Upper lobe of left lung (tissue), 6 donors: ENCODE results near the gene PDE9A. TPM values are rescaled to one million over a fixed set of nuclear protein-coding genes. Genes with fewer than 3 reads are reported as not detected.

Experiments
- ATAC-seq, 2 donors: fragments of 200-7000 bp; cut with Tn5 transposase; one replicate each; pipeline ENCODE4 v1.9.1; 2022; ENCODE audit warnings: mild to moderate bottlenecking in 2 of 2, moderate library complexity in 2 of 2; ENCODE audit not compliant: low FRiP score in 2 of 2
- DNase-seq, 2 donors: peaks; one replicate each; pipeline ENCODE4 v3.0.0-alpha.2; 2019 to 2020
- H3K27ac ChIP-seq, 4 donors: fragments of 200-600 bp; sonication (generic); one replicate each; pipeline ENCODE4 v1.5.1; 2016 to 2019
- H3K27me3 ChIP-seq, 4 donors: fragments of 200-600 bp; sonication (generic); one replicate each; pipeline ENCODE4 v1.5.1; 2017 to 2019
- H3K36me3 ChIP-seq, 4 donors: fragments of 200-600 bp; sonication (generic); one replicate each; pipeline ENCODE4 v1.5.1; 2016 to 2019
- H3K4me1 ChIP-seq, 4 donors: fragments of 200-600 bp; sonication (generic); one replicate each; pipeline ENCODE4 v1.5.1; 2018 to 2019
- H3K4me3 ChIP-seq, 4 donors: fragments of 200-600 bp; sonication (generic); one replicate each; pipeline ENCODE4 v1.5.1; 2017 to 2019; ENCODE audit warnings: mild to moderate bottlenecking in 2 of 4, moderate library complexity in 1 of 4
- H3K9me3 ChIP-seq, 4 donors: fragments of 200-600 bp; sonication (generic); one replicate each; pipeline ENCODE4 v1.5.1; 2018 to 2019
- CTCF ChIP-seq, 6 experiments: fragments of 450-650 bp in 4 of 6; fragments of 200-600 bp in 2 of 6; sonication (generic) in 2 of 6; IDR thresholded peaks; one replicate each; pipeline ENCODE4 v1.5.1; 2016 to 2019; ENCODE audit warnings: antibody characterized with exemption in 6 of 6
- EP300 ChIP-seq, 4 donors: sonication (generic); formaldehyde crosslinking; IDR thresholded peaks; one replicate each; pipeline ENCODE4 v1.5.1; 2017; ENCODE audit warnings: antibody characterized with exemption in 4 of 4, control low read depth in 2 of 4
- POLR2A ChIP-seq, 4 donors: fragments of 450-650 bp; IDR thresholded peaks; one replicate each; pipeline ENCODE4 v1.5.1; 2016 to 2017; ENCODE audit warnings: antibody characterized with exemption in 4 of 4, mild to moderate bottlenecking in 2 of 4
- POLR2AphosphoS5 ChIP-seq, 2 donors: sonication (generic); formaldehyde crosslinking; IDR thresholded peaks; one replicate each; pipeline ENCODE4 v1.5.1; 2017; ENCODE audit warnings: antibody characterized with exemption in 2 of 2
- WGBS, 2 donors: methylation state at CpG; one replicate each; pipeline ENCODE4 v1.1.5; 2017 to 2018; 5-methylcytosine and 5-hydroxymethylcytosine counted together
- total RNA-seq, 6 donors: library from RNA; depleted of rRNA in 4 of 6; stranded (reverse); fragments of >200 nt in 4 of 6; gene quantifications; one replicate each; pipeline versions ENCODE4 v1.1.0 to v1.2.1, GENCODE V29; 2016 to 2021
- donor health status: DM: no; HTN: no; CAD: no; lungs with moderate emphysema.
- donor health status: DM: no; HTN: yes; CAD: no; lungs with severe emphysema.

PDE9A gene
- total RNA-seq, 6 donors from 2014 or later = 4.0 to 12.4 (median 6.6) TPM

- no peak for ATAC-seq
These were observed 43.1 kb downstream of the PDE9A start for GRCh38 chr21:42696501-42697040.

GRCh38 chr21:42698733-42699132 is 45.3 kb downstream of the PDE9A start:
- Histone ChIP-seq H3K9me3 (no peaks in the 10 kb centered on the region), H3K36me3 (no peaks in the 10 kb centered on the region), H3K4me3 (no peak overlapping the region), H3K27me3 (no peaks in the 10 kb centered on the region), H3K27ac (no peak overlapping the region), H3K4me1 (peaks cover 0 to 3% (median 0%) of the 10 kb centered on the region in 4 donors)
- no peak for TF ChIP-seq POLR2AphosphoS5 (IDR thresholded peaks at IDR 0.05)
- no peak for TF ChIP-seq POLR2A (IDR thresholded peaks at IDR 0.05)
- TF ChIP-seq CTCF (IDR thresholded peaks at IDR 0.05) = no peak
- TF ChIP-seq EP300 (IDR thresholded peaks at IDR 0.05) = no peak
- no peak for DNase-seq
- 87 to 88% methylated on average over 9 of the region's 9 CpGs for WGBS, 2 donors
- ATAC-seq = no peak

More at GRCh38 chr21:42696501-42697040, 43.1 kb downstream of the PDE9A start:
- no peak for TF ChIP-seq EP300 (IDR thresholded peaks at IDR 0.05)
- TF ChIP-seq POLR2A (IDR thresholded peaks at IDR 0.05) = no peak
- TF ChIP-seq POLR2AphosphoS5 (IDR thresholded peaks at IDR 0.05) = no peak
- no peak for TF ChIP-seq CTCF (IDR thresholded peaks at IDR 0.05)
- no peak for DNase-seq
- Histone ChIP-seq H3K9me3 (no peaks in the 10 kb centered on the region), H3K27me3 (no peaks in the 10 kb centered on the region), H3K4me1 (peaks cover 0 to 3% (median 0%) of the 10 kb centered on the region in 4 donors), H3K27ac (no peak overlapping the region), H3K4me3 (no peak overlapping the region), H3K36me3 (no peaks in the 10 kb centered on the region)
- WGBS, 2 donors = 80 to 86% methylated on average over 2 to 9 of the region's 9 CpGs

GRCh38 chr21:42699196-42699595 is 45.8 kb downstream of the PDE9A start:
- no peak for TF ChIP-seq EP300 (IDR thresholded peaks at IDR 0.05)
- no peak for TF ChIP-seq POLR2AphosphoS5 (IDR thresholded peaks at IDR 0.05)
- no peak for TF ChIP-seq CTCF (IDR thresholded peaks at IDR 0.05)
- TF ChIP-seq POLR2A (IDR thresholded peaks at IDR 0.05) = no peak
- Histone ChIP-seq H3K27ac (no peak overlapping the region), H3K4me3 (no peak overlapping the region), H3K9me3 (no peaks in the 10 kb centered on the region), H3K27me3 (no peaks in the 10 kb centered on the region), H3K4me1 (peaks cover 0 to 3% (median 0%) of the 10 kb centered on the region in 4 donors), H3K36me3 (no peaks in the 10 kb centered on the region)
- ATAC-seq (no peak), DNase-seq (no peak)
- WGBS, 2 donors = 93 to 99% methylated on average over 5 to 6 of the region's 6 CpGs

- H3K27me3 ChIP-seq = no peaks in the 10 kb centered on the region
- 88 to 89% methylated on average over 7 of the region's 7 CpGs for WGBS, 2 donors
- DNase-seq (no peak), ATAC-seq (no peak)
- no peaks in the 10 kb centered on the region for H3K4me1 ChIP-seq
- no peak for TF ChIP-seq POLR2AphosphoS5 (IDR thresholded peaks at IDR 0.05)
- TF ChIP-seq CTCF (IDR thresholded peaks at IDR 0.05) = no peak
- no peak for TF ChIP-seq POLR2A (IDR thresholded peaks at IDR 0.05)
- TF ChIP-seq EP300 (IDR thresholded peaks at IDR 0.05) = no peak
- H3K4me3 ChIP-seq = no peak overlapping the region
- H3K9me3 ChIP-seq = no peaks in the 10 kb centered on the region
- H3K36me3 ChIP-seq = no peaks in the 10 kb centered on the region
- no peak overlapping the region for H3K27ac ChIP-seq
These were observed 48.5 kb downstream of the PDE9A start for GRCh38 chr21:42701706-42702456.
